Upper lobe of left lung (tissue), 4 donors: Measurements from ENCODE around the gene DPF3.

Source experiments
- CTCF ChIP-seq, 6 experiments: fragments of 450-650 bp in 4 of 6; fragments of 200-600 bp in 2 of 6; sonication (generic) in 2 of 6; IDR thresholded peaks; one replicate each; pipeline ENCODE4 v1.5.1; 2016 to 2019; ENCODE audit warnings: antibody characterized with exemption in 6 of 6
- POLR2A ChIP-seq, 4 donors: fragments of 450-650 bp; IDR thresholded peaks; one replicate each; pipeline ENCODE4 v1.5.1; 2016 to 2017; ENCODE audit warnings: antibody characterized with exemption in 4 of 4, mild to moderate bottlenecking in 2 of 4

DNA sequence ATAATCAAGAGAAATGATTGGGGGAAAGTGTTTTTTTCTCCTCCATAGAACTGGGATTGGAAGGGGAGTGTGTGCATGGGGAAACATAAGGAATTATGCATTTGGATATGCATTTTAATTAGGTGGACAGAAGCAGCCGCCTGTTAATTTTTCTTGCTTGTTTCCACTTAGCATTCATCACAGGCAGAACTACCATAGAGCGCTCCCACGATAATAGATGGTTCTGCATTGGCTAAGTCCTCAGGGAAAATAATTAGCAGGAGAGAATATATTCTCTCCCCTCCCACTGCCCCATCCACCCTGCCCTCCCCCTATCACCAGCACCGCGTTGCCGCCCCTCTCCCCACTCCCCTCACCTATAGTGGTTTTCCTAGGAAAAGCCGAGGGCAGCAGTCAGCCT lies 11.4 kb downstream of the DPF3 start:
- no peak for TF ChIP-seq POLR2A (IDR thresholded peaks at IDR 0.05)
- TF ChIP-seq CTCF (IDR thresholded peaks at IDR 0.05) = no peak
